ENCODE measurements around the gene ANP32D. TPM values are rescaled to one million over a fixed set of nuclear protein-coding genes. Genes with fewer than 3 reads are reported as not detected.
"Not testable (repeated sequence)": the region's sequence is repeated elsewhere in the genome, so short reads cannot be mapped to it uniquely, and the experiment has no call there.

The ANP32D gene
- total and polyA plus RNA-seq, 12 donors = 0.35 TPM; not detected in 11

DNA sequence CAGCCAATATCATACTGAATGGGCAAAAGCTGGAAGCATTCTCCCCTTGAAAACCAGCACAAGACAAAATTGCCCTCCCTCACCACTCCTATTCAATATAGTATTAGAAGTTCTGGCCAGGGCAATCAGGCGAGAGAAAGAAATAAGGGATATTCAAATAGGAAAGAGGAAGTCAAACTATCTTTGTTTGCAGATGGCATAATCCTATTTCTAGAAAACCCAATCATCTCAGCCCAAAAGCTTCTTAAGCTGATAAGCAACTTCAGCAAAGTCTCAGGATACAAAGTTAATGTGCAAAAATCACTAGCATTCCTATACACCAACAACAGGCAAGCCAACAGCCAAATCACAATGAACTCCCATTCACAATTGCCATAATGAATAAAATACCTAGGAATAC, 21.0 kb upstream of the ANP32D start:
- peaks cover 0 to 14% (median 0%) of the 10 kb centered on the region in 11 donors for H3K9me3 ChIP-seq
- ATAC-seq (no peak), DNase-seq (no peak)
- TF ChIP-seq, protein P1, sequence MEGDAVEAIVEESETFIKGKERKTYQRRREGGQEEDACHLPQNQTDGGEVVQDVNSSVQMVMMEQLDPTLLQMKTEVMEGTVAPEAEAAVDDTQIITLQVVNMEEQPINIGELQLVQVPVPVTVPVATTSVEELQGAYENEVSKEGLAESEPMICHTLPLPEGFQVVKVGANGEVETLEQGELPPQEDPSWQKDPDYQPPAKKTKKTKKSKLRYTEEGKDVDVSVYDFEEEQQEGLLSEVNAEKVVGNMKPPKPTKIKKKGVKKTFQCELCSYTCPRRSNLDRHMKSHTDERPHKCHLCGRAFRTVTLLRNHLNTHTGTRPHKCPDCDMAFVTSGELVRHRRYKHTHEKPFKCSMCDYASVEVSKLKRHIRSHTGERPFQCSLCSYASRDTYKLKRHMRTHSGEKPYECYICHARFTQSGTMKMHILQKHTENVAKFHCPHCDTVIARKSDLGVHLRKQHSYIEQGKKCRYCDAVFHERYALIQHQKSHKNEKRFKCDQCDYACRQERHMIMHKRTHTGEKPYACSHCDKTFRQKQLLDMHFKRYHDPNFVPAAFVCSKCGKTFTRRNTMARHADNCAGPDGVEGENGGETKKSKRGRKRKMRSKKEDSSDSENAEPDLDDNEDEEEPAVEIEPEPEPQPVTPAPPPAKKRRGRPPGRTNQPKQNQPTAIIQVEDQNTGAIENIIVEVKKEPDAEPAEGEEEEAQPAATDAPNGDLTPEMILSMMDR (IDR thresholded peaks at IDR 0.05) = no peak
- no peak overlapping the region for H3K4me3 ChIP-seq
- 85 to 88% methylated on average over 1 of the region's 1 CpG for WGBS, 2 donors
- H3K4me1 ChIP-seq = peaks cover under 1 to 6% (median 4%) of the 10 kb centered on the region in 9 donors
- no peaks in the 10 kb centered on the region for H3K27me3 ChIP-seq
- no peak overlapping the region for H3K27ac ChIP-seq
- no peaks in the 10 kb centered on the region for H3K36me3 ChIP-seq
- intact Hi-C loops (cut with DNase I) = loop anchor here in 3 of 10 donors (5.0 to 10.0 kb wide), 3 partner anchors 164 to 254 kb away; no protein-coding TSS in a partner anchor

DNA sequence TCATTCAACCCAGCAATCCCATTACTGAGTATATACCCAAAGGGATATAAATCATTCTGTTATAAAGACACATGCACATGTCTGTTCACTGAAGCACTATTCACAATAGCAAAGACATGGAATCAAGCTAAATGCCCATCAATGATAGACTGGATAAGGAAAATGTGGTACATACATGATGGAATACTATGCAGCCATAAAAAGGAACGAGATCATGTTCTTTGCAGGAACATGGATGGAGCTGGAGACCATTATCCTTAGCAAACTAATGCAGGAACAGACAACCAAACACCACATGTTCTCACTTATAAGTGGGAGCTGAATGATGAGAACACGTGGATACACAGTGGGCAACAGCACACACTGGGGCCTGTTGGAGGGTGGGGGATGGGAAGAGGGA, 19.4 kb upstream of the ANP32D start:
- not testable (repeated sequence) for H3K27ac ChIP-seq, DNase-seq, ATAC-seq, H3K4me1 ChIP-seq, H3K36me3 ChIP-seq, H3K4me3 ChIP-seq, H3K27me3 ChIP-seq
- H3K9me3 ChIP-seq = peaks cover 0 to 14% (median 0%) of the 10 kb centered on the region in 11 donors
- intact Hi-C loops (cut with DNase I) = loop anchor here in 3 of 10 donors (5.0 to 10.0 kb wide), 3 partner anchors 166 to 256 kb away; no protein-coding TSS in a partner anchor
- WGBS, 2 donors = 92 to 96% methylated on average over 2 of the region's 2 CpGs

DNA sequence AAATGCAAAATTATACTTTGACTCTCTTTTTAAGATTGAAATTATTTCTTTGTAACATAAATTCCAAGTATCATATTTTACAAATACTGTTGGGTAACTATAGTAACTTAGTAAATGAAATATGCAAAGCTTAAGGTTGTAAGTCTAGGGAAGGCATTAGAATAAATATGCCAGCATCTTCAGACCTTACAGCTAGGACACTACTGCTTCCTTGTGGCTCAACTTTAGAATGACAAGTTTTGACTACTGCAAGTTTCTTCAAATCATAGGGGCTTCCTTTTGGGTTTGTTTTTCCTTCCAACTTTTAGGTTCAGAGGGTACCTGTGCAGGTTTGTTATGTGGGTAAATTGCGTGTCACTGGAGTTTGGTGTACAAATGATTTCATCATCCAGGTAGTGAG, 17.7 kb upstream of the ANP32D start:
- Histone ChIP-seq H3K4me3 (no peak overlapping the region), H3K36me3 (no peaks in the 10 kb centered on the region), H3K9me3 (peaks cover 0 to 12% (median 0%) of the 10 kb centered on the region in 11 donors), H3K27ac (no peak overlapping the region), H3K27me3 (no peaks in the 10 kb centered on the region), H3K4me1 (no peaks in the 10 kb centered on the region)
- ATAC-seq (peak in 1 of 8 donors; percentile 44), DNase-seq (no peak)
- TF ChIP-seq, protein P1 (IDR thresholded peaks at IDR 0.05) = peak; percentile 23 to 71 (median 58)
- WGBS, 2 donors = 73% methylated on average over 1 of the region's 1 CpG
- intact Hi-C loops (cut with DNase I) = loop anchor here in 4 of 10 donors (2.0 to 10.0 kb wide), 4 partner anchors 50 to 257 kb away; no protein-coding TSS in a partner anchor

DNA sequence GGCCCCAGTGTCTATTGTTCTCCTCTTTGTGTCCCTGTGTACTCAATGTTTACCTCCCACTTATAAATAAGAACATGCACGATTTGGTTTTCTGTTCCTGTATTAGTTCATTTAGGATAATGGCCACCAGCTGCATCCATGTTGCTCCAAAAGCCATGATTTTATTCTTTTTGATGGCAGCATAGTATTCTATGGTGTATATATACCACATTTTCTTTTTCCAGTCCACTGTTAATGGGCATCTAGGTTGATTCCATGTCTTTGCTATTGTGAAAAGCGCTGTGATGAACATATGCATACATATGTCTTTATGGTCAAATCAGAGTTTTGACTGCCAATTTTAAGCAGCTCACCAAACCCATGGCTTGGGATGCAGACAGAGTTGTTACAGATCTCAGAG, 17.2 kb upstream of the ANP32D start:
- TF ChIP-seq, protein P1 (IDR thresholded peaks at IDR 0.05) = no peak
- intact Hi-C loops (cut with DNase I) = loop anchor here in 3 of 10 donors (2.0 to 10.0 kb wide), 2 partner anchors 50 to 200 kb away; no protein-coding TSS in a partner anchor
- Histone ChIP-seq H3K9me3 (peaks cover 0 to 8% (median 0%) of the 10 kb centered on the region in 11 donors), H3K4me3 (no peak overlapping the region), H3K27me3 (no peaks in the 10 kb centered on the region), H3K4me1 (no peaks in the 10 kb centered on the region), H3K27ac (no peak overlapping the region), H3K36me3 (no peaks in the 10 kb centered on the region)
- no peak for DNase-seq
- ATAC-seq = no peak
- WGBS, 2 donors = 63 to 68% methylated on average over 2 of the region's 2 CpGs

DNA sequence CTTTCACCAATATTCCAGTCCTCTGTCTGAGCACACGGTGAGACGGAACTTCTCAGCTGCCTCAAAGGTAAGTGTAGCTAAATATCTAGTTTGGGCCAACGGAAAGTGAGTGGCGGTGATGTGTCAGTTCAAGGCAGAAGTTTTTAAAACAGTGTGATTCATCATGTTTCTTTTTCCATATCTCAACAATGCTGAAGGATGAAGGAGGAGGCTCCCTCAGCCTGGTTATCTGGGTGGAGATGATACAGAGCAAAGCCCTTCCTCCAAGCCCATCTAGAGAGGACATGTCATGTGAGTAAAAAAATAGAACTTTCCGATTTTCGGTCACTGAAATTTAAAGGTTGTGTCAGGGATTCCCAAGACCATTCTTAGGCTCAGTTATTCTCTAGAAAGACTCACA, 13.1 kb upstream of the ANP32D start:
- no peak for ATAC-seq
- Histone ChIP-seq H3K4me1 (no peaks in the 10 kb centered on the region), H3K27ac (no peak overlapping the region), H3K9me3 (peaks cover 0 to 10% (median 0%) of the 10 kb centered on the region in 11 donors), H3K4me3 (no peak overlapping the region), H3K27me3 (no peaks in the 10 kb centered on the region), H3K36me3 (no peaks in the 10 kb centered on the region)
- intact Hi-C loops (cut with DNase I) = loop anchor here in 2 of 10 donors (10.0 kb wide), 1 partner anchor 204 kb away; no protein-coding TSS in a partner anchor
- DNase-seq = no peak
- WGBS, 2 donors = 70 to 72% methylated on average over 6 of the region's 6 CpGs
- TF ChIP-seq, protein P1 (IDR thresholded peaks at IDR 0.05) = no peak

DNA sequence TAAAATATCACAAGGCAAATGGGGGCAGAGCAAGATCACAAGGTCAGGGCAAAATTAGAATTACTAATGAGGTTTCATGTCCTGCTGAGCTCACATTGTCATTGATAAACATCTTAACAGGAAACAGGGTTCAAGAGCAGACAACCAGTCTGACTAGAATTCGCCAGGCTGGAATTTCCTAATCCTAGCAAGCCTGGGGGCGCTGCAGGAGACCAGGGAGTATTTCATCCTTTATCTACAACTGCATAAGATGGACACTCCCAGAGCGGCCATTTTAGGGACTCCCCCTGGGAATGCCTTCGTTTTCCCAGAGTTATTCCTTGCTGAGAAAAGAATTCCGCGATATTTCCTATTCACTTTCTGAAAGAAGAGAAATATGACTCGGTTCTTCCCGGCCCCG, 3.3 kb upstream of the ANP32D start:
- ATAC-seq; H3K27ac ChIP-seq; H3K36me3 ChIP-seq; H3K4me3 ChIP-seq; H3K4me1 ChIP-seq; DNase-seq; H3K27me3 ChIP-seq; intact Hi-C loops (cut with DNase I): not testable (repeated sequence)
- 78 to 82% methylated on average over 9 of the region's 9 CpGs for WGBS, 2 donors
- peaks cover 0 to 53% (median 27%) of the 10 kb centered on the region in 11 donors for H3K9me3 ChIP-seq
